ENCODE results near the gene EFCC1.

Gene EFCC1

DNA sequence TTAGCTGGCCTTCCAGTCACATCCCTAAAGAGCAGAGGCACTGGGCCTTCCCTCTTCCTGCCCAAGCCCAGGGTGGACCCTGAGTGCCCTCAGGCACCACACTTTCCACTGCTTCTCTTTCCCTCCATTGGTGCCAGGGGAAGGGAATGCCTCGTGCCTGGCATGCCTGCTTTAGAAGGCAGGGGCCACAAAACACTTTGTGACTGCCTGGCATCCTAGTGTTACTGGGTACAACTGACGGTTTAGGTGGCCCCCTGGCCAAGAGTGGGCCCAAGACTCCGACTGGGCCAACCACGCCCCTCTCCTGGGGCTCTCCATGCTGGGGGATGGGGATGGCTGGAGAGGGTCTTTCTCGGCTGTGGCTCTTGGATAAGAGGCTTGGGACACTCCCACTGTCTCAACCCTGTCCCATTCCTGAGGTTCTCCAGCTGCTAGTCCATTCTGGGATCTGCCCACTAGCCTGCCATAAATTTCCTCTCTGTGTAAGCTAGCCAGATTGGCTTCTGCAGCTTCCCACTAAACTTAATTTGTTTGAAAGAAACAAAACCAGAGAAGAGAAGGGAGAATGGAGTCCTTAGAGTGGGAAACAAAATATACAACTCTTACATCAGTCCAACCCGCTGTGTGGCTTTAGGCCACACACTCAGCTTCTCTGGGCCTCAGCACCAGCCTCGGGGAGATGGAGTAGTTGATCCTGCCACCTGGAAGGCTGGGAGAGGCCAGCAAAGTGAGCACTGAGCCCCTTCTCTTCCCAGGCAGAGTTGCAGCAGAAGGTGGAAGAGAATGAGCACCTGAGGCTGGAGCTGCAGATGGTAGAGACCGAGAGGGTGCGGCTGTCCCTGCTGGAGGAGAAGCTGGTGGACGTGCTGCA, 35.4 kb downstream of the EFCC1 start:
- TF ChIP-seq CTCF (conservative IDR thresholded peaks at IDR 0.05; ENCODE audit: low read length) = no peak
- DNase-seq (ENCODE audit: low read depth) = no peak
- H3K4me3 ChIP-seq (ENCODE audit: low read length) = no peak overlapping the region

DNA sequence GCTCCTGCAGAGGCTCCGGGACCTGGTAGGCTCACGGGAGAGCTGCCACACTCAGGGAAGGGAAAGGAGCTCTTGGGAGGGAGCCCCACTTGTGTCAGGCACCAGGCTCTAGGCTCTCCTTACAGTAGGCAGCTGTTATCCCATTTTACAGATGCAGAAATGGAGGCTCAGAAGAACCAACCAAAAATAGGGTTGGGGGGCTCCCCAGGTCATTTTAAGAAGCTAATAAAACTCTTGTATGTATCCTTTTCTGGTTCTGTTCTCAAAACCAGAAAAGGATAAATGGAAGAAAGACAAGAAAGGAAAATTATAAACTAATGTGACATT, 36.0 kb downstream of the EFCC1 start:
- no peak overlapping the region for H3K4me3 ChIP-seq (ENCODE audit: low read length)
- no peak for TF ChIP-seq CTCF (conservative IDR thresholded peaks at IDR 0.05; ENCODE audit: low read length)
- DNase-seq (ENCODE audit: low read depth) = no peak

DNA sequence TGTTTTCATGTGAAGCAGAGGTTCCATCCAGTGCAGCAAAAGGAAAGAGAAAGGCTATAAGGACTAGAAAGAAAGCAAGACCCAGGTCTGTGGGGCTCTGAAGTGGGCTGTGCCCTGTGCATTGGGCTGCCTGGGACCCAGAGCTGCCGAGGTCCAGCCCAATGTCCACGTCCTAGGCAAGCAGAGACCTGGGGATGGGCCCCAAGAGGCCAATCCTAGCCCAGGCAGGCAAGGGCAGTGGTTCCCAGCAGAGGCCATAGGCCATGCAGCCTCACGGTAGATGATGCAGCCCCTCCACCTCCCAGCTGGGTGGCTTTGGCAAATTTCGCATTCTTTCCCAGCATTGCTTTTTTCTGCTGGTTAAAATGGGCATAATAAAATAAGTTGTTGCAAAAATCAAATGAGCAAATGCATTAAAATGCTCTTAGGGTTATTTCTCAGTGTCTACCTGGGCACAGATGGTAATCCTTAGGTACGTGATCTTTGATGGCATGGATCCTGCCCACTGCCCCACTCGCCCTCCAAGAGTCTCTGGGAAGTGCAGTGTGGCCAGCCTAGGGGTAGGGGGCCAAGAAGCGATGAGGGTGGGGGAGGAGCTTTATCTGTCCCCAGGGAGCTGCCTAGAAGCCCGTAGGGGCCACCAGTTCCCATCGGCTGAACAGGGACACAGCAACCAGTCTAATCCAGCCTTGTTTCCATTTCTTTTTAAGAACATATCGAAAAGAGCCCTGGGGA, 37.2 kb downstream of the EFCC1 start:
- H3K4me3 ChIP-seq (ENCODE audit: low read length) = no peak overlapping the region
- no peak for DNase-seq (ENCODE audit: low read depth)
- no peak for TF ChIP-seq CTCF (conservative IDR thresholded peaks at IDR 0.05; ENCODE audit: low read length)

DNA sequence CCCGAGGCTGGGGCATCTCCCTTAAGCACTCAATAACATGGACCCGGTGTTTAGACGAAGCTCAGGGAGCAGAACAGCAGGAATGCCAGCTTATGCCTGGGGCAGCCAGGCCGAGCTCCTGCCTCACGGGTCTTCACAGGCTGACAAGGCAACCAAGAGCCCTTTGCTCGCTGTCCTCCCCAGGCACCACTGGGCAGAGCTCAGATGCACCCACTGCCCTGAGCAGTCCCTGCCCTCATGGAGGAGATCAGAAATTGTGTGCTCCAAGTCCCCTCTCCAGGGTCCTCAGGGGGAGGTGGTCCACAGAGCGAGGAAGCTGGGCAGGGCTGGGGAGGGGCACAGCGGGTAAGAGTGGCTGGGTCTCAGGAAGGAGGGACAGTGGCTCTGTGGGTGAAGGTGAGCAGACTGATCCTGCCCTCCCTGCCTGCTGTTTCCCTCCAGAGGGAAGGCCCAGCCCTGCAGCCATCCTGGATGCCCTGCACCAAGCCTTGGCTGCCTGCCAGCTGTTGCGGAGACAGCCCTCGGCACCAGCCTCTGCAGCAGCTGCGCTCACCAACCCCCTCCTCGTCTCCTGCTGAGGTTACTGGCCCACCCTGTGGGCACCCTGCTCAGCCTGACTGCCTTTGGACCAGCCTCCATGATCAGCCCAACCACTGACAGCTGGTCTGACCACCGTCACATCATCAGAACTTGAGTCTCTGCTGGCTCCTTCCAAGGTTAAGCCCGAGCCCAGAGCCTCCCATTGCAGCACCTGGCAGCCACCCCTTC, 38.4 kb downstream of the EFCC1 start:
- no peak overlapping the region for H3K4me3 ChIP-seq (ENCODE audit: low read length)
- TF ChIP-seq CTCF (conservative IDR thresholded peaks at IDR 0.05; ENCODE audit: low read length) = no peak
- DNase-seq (ENCODE audit: low read depth) = no peak

GRCh38 chr3:129040039-129040336, 38.9 kb downstream of the EFCC1 start:
- TF ChIP-seq CTCF (conservative IDR thresholded peaks at IDR 0.05; ENCODE audit: low read length) = no peak
- DNase-seq (ENCODE audit: low read depth) = no peak
- no peak overlapping the region for H3K4me3 ChIP-seq (ENCODE audit: low read length)

DNA sequence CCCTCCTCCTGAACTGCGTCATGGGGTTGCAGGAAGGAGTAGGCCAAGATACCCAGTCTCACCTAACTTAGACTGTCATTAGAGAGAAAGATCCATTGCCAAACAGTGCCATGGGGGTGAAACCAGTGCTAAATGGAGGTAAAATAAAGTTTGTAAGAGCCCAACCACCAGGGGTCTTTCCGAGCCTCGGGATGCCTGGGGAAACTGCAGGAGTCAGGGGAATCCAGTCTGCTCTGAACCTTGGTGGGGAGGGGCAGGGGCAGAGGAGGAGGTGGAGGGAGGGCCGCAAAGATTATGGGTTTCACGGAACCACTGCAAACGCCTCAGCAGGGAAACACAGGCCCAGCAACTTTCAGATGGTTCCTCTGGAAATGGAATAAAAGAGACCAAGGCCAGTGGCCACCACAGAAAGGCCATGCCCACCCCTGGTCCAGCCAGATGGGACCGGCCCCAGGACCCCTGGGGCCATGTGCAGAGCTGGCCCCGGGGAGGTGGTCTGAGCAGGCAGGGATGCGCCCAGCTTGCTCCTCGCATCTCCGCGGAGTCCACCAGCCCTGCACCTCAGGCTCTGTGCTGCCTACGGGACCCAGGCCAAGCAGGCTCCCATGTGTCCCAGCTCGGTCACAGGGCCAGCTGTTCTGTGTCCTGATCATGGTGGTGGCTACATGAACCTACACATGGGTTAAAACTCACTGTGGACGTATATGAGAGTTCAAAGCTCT, 39.6 kb downstream of the EFCC1 start:
- no peak overlapping the region for H3K4me3 ChIP-seq (ENCODE audit: low read length)

More for the DNA sequence above, 39.6 kb downstream of the EFCC1 start:
- DNase-seq (ENCODE audit: low read depth) = no peak
- TF ChIP-seq CTCF (conservative IDR thresholded peaks at IDR 0.05; ENCODE audit: low read length) = no peak
